Neural cell (in vitro differentiated cells): Measurements from ENCODE around the gene DLK1. TPM values are rescaled to one million over a fixed set of nuclear protein-coding genes. Genes with fewer than 3 reads are reported as not detected.

ENCODE experiments used
- H2AFZ ChIP-seq: fragments of 200-600, 300-800 bp; sonication (generic), shearing (Covaris generic); 2 replicates; pipeline ENCODE4 v1.6.0; 2014; ENCODE audit warnings: low read depth, mild to moderate bottlenecking, antibody characterized with exemption, low read length, moderate library complexity
- H3F3A ChIP-seq: fragments of 200-600 bp; shearing (Covaris generic); 2 replicates; pipeline ENCODE4 v1.6.1; 2016; ENCODE audit warnings: mild to moderate bottlenecking, moderate library complexity, mixed read lengths, antibody characterized with exemption, low read length; ENCODE audit not compliant: insufficient read depth, poor library complexity, severe bottlenecking
- H3K27ac ChIP-seq: fragments of 200-600, 300-800 bp; sonication (generic), shearing (Covaris generic); 2 replicates; pipeline ENCODE4 v1.5.1; 2014; ENCODE audit warnings: mild to moderate bottlenecking, low read length, moderate library complexity
- H3K27me3 ChIP-seq: fragments of 300-800, 200-600 bp; sonication (generic), shearing (Covaris generic); 2 replicates; pipeline ENCODE4 v1.6.0; 2014; ENCODE audit warnings: mild to moderate bottlenecking, low read depth, low read length, moderate library complexity; ENCODE audit not compliant: insufficient read depth
- H3K36me3 ChIP-seq: fragments of 300-800, 200-600 bp; sonication (generic), shearing (Covaris generic); 2 replicates; pipeline ENCODE4 v1.5.1; 2014; ENCODE audit warnings: mild to moderate bottlenecking, antibody characterized with exemption, low read length, moderate library complexity; ENCODE audit not compliant: insufficient read depth
- H3K4me2 ChIP-seq: fragments of 300-800, 200-600 bp; sonication (generic), shearing (Covaris generic); 2 replicates; pipeline ENCODE4 v1.6.0; 2014; ENCODE audit warnings: mild to moderate bottlenecking, low read length
- H3K4me3 ChIP-seq: fragments of 300-800, 200-600 bp; sonication (generic), shearing (Covaris generic); 2 replicates; pipeline ENCODE4 v1.5.1; 2014; ENCODE audit warnings: mild to moderate bottlenecking, low read length, moderate library complexity
- H3K79me2 ChIP-seq: fragments of 200-600 bp; shearing (Covaris generic); replicated peaks from 2 replicates; pipeline ENCODE4 v1.6.0; 2014; ENCODE audit warnings: mild to moderate bottlenecking, low read length, moderate library complexity; ENCODE audit not compliant: insufficient read depth
- H3K9ac ChIP-seq: fragments of 300-800, 200-600 bp; sonication (generic), shearing (Covaris generic); 2 replicates; pipeline ENCODE4 v1.6.1; 2016; ENCODE audit warnings: mild to moderate bottlenecking, low read length, mixed read lengths
- H3K9me2 ChIP-seq: fragments of 200-600 bp; shearing (Covaris generic); 2 replicates; pipeline ENCODE4 v1.6.1; 2016; ENCODE audit warnings: mild to moderate bottlenecking, low read length, mixed read lengths; ENCODE audit not compliant: insufficient read depth
- H3K9me3 ChIP-seq: fragments of 200-600, 300-800 bp; sonication (generic), shearing (Covaris generic); 2 replicates; pipeline ENCODE4 v1.6.1; 2016; ENCODE audit warnings: mild to moderate bottlenecking, mixed run types, low read length, moderate library complexity, mixed read lengths
- H4K20me1 ChIP-seq: fragments of 200-600 bp; shearing (Covaris generic); 2 replicates; pipeline ENCODE4 v1.6.1; 2016; ENCODE audit warnings: mild to moderate bottlenecking, mixed run types; ENCODE audit not compliant: insufficient read depth
- CTCF ChIP-seq: fragments of 450-650 bp; IDR thresholded peaks from 2 replicates; pipeline ENCODE4 v1.5.1; 2014; ENCODE audit warnings: antibody characterized with exemption, mild to moderate bottlenecking, moderate library complexity; ENCODE audit not compliant: poor library complexity, severe bottlenecking
- EP300 ChIP-seq: fragments of 450-650 bp; conservative IDR thresholded peaks from 2 replicates; pipeline ENCODE4 v1.6.1; 2014; ENCODE audit warnings: antibody characterized with exemption, mild to moderate bottlenecking, moderate library complexity; ENCODE audit not compliant: poor library complexity, severe bottlenecking
- EZH2 ChIP-seq: fragments of 200-600, 300-800 bp; shearing (Covaris generic), sonication (generic); IDR thresholded peaks from 2 replicates; pipeline ENCODE4 v1.6.1; 2014; ENCODE audit warnings: antibody characterized with exemption, low read length, borderline replicate concordance, mild to moderate bottlenecking; ENCODE audit not compliant: insufficient read depth, poor library complexity, severe bottlenecking
- MXI1 ChIP-seq: fragments of 450-650 bp; conservative IDR thresholded peaks from 2 replicates; pipeline ENCODE4 v1.6.1; 2014; ENCODE audit warnings: antibody characterized with exemption, mild to moderate bottlenecking; ENCODE audit not compliant: poor library complexity, severe bottlenecking
- POLR2AphosphoS5 ChIP-seq: IDR thresholded peaks from 2 replicates; pipeline ENCODE4 v1.6.1; 2012
- RAD21 ChIP-seq: fragments of 450-650 bp; conservative IDR thresholded peaks from 2 replicates; pipeline ENCODE4 v1.6.1; 2014; ENCODE audit warnings: antibody characterized with exemption, mild to moderate bottlenecking, moderate library complexity
- REST ChIP-seq: IDR thresholded peaks from 2 replicates; pipeline ENCODE4 v1.6.1; 2012; ENCODE audit warnings: borderline replicate concordance
- SMC3 ChIP-seq: fragments of 450-650 bp; conservative IDR thresholded peaks from 2 replicates; pipeline ENCODE4 v1.6.1; 2014; ENCODE audit warnings: antibody characterized with exemption, mild to moderate bottlenecking, moderate library complexity; ENCODE audit not compliant: poor library complexity
- TAF1 ChIP-seq: IDR thresholded peaks from 2 replicates; pipeline ENCODE4 v1.6.1; 2012; ENCODE audit warnings: low read depth
- polyA plus RNA-seq: library from polyadenylated mRNA; depleted of rRNA; stranded (reverse); fragments of >200 nt; gene quantifications from 2 replicates; pipeline ENCODE4 v1.2.3, GENCODE V29; 2014

The DLK1 gene
- polyA plus RNA-seq, 1 donor from 2014 or later = 6.8 TPM

GRCh38 chr14:100727086-100727872 lies 587 bp downstream of the DLK1 start:
- Histone ChIP-seq H3K4me3 (peak overlapping the region; percentile 85), H3K9me3 (no peaks in the 10 kb centered on the region), H4K20me1 (no peaks in the 10 kb centered on the region), H3F3A (no peaks in the 10 kb centered on the region), H3K27me3 (no peaks in the 10 kb centered on the region), H3K4me2 (peak overlapping the region; percentile 59), H3K27ac (peak overlapping the region; percentile 8), H3K9ac (peak overlapping the region; percentile 74), H3K36me3 (no peaks in the 10 kb centered on the region), H3K9me2 (no peaks in the 10 kb centered on the region), H3K79me2 (peaks cover 48% of the 10 kb centered on the region), H2AFZ (no peak overlapping the region)
- TF ChIP-seq REST (no peak), TAF1 (no peak), MXI1 (no peak), SMC3 (peak; percentile 26), POLR2AphosphoS5 (no peak), CTCF (peak; percentile 1), RAD21 (no peak), EP300 (no peak), EZH2 (no peak)

GRCh38 chr14:100727873-100728240 lies 1.2 kb downstream of the DLK1 start:
- no peaks in the 10 kb centered on the region for H3F3A ChIP-seq
- H3K9ac ChIP-seq = peak overlapping the region; percentile 74
- H3K27ac ChIP-seq = no peak overlapping the region
- no peaks in the 10 kb centered on the region for H3K27me3 ChIP-seq
- TF ChIP-seq POLR2AphosphoS5 (no peak), REST (no peak), RAD21 (no peak), CTCF (no peak), EP300 (no peak), MXI1 (no peak), TAF1 (no peak), EZH2 (no peak), SMC3 (no peak)
- H3K9me3 ChIP-seq = no peaks in the 10 kb centered on the region
- H3K4me3 ChIP-seq = peak overlapping the region; percentile 85
- H4K20me1 ChIP-seq = no peaks in the 10 kb centered on the region
- H2AFZ ChIP-seq = no peak overlapping the region
- no peaks in the 10 kb centered on the region for H3K36me3 ChIP-seq
- peaks cover 48% of the 10 kb centered on the region for H3K79me2 ChIP-seq
- H3K9me2 ChIP-seq = no peaks in the 10 kb centered on the region
- peak overlapping the region; percentile 44 for H3K4me2 ChIP-seq
